Right atrium auricular region (tissue), 2 donors: ENCODE data around the gene AFDN. TPM values are rescaled to one million over a fixed set of nuclear protein-coding genes. Genes with fewer than 3 reads are reported as not detected.

Source experiments
- DNase-seq: peaks from one replicate; pipeline ENCODE4 v3.0.0-alpha.2; 2019; ENCODE audit warnings: low spot score
- H3K27ac ChIP-seq, 2 donors: fragments of 200-600 bp; sonication (generic); 1 replicate in 1 of 2; 2 replicates in 1 of 2; pipeline ENCODE4 v1.5.1; 2016 to 2019
- H3K27me3 ChIP-seq, 2 donors: fragments of 200-600 bp; sonication (generic); one replicate each; pipeline versions ENCODE4 v1.5.1 to v1.6.0; 2017 to 2019
- H3K36me3 ChIP-seq: fragments of 200-600 bp; sonication (generic); one replicate; pipeline ENCODE4 v1.5.1; 2016
- H3K4me1 ChIP-seq, 2 donors: fragments of 200-600 bp; sonication (generic); one replicate each; pipeline versions ENCODE4 v1.5.1 to v1.6.0; 2017 to 2019
- H3K4me3 ChIP-seq, 2 donors: fragments of 200-600 bp; sonication (generic); 1 replicate in 1 of 2; 2 replicates in 1 of 2; pipeline ENCODE4 v1.5.1; 2017 to 2019; ENCODE audit warnings: mild to moderate bottlenecking in 1 of 2, moderate library complexity in 1 of 2
- H3K9me3 ChIP-seq, 2 donors: fragments of 200-600 bp; sonication (generic); one replicate each; pipeline ENCODE4 v1.5.1; 2019
- total RNA-seq, 2 donors: library from RNA; depleted of rRNA; stranded (reverse); fragments of >200 nt; gene quantifications; one replicate each; pipeline ENCODE4 v1.1.0, GENCODE V29; 2016
- TF ChIP-seq, protein P1 (sequence below), 2 donors: fragments of 200-600 bp; sonication (generic); IDR thresholded peaks; one replicate each; pipeline ENCODE4 v1.5.1; 2019; ENCODE audit warnings: antibody characterized with exemption in 2 of 2

The AFDN gene
- total RNA-seq, 2 donors from 2014 or later, result 51.6 to 51.8 TPM

DNA sequence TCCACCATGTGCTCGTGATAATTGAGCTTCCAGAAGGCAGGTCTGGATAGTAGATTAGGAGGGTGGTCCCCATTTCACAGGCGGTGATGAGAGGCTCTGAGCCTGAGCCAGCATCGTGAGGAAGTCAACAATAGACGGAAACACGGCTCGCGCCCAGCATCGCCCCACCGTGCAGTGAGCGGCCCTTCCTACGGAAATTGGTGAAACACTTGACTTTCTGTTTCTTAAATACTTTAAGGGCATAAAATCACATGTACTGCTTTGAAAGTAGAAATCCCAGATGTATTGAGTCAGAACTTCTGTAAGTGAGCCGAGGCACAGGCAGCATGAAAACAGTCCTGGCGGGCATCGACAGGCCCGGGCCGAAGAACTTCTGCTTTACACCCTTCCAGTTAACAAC lies 166.5 kb downstream of the AFDN start:
- Histone ChIP-seq H3K4me3 (no peak overlapping the region), H3K36me3 (no peaks in the 10 kb centered on the region), H3K9me3 (no peaks in the 10 kb centered on the region), H3K4me1 (peaks cover 0 to 7% of the 10 kb centered on the region in 2 donors), H3K27ac (no peak overlapping the region), H3K27me3 (no peaks in the 10 kb centered on the region)
- TF ChIP-seq, protein P1, sequence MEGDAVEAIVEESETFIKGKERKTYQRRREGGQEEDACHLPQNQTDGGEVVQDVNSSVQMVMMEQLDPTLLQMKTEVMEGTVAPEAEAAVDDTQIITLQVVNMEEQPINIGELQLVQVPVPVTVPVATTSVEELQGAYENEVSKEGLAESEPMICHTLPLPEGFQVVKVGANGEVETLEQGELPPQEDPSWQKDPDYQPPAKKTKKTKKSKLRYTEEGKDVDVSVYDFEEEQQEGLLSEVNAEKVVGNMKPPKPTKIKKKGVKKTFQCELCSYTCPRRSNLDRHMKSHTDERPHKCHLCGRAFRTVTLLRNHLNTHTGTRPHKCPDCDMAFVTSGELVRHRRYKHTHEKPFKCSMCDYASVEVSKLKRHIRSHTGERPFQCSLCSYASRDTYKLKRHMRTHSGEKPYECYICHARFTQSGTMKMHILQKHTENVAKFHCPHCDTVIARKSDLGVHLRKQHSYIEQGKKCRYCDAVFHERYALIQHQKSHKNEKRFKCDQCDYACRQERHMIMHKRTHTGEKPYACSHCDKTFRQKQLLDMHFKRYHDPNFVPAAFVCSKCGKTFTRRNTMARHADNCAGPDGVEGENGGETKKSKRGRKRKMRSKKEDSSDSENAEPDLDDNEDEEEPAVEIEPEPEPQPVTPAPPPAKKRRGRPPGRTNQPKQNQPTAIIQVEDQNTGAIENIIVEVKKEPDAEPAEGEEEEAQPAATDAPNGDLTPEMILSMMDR (IDR thresholded peaks at IDR 0.05), result no peak
- peak; percentile 64 for DNase-seq

DNA sequence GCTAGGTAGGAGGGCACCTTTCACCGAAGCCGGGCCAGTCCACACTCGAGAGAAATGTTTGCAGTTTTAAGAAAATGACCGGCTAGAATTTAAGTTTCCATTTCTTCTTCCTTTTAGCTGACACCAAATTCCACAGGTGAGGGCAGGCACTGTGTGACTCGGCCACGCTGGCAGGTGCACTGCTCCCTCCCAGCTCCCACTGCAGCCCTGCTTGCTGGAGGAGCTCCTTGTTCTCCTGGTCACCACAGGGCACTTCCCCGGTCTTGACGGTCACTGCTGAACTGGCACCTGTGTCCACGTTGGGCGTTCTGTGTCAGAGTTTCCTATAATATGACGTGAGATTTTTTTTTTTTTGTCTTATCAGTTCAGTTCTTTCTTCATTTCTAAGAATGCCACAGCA lies 167.1 kb downstream of the AFDN start:
- Histone ChIP-seq H3K4me3 (no peak overlapping the region), H3K27ac (peak overlapping the region in 1 of 2 donors; percentile 29), H3K36me3 (no peaks in the 10 kb centered on the region), H3K27me3 (no peaks in the 10 kb centered on the region), H3K4me1 (peaks cover 0 to 7% of the 10 kb centered on the region in 2 donors), H3K9me3 (no peaks in the 10 kb centered on the region)
- TF ChIP-seq, protein P1 (IDR thresholded peaks at IDR 0.05), result no peak
- no peak for DNase-seq

DNA sequence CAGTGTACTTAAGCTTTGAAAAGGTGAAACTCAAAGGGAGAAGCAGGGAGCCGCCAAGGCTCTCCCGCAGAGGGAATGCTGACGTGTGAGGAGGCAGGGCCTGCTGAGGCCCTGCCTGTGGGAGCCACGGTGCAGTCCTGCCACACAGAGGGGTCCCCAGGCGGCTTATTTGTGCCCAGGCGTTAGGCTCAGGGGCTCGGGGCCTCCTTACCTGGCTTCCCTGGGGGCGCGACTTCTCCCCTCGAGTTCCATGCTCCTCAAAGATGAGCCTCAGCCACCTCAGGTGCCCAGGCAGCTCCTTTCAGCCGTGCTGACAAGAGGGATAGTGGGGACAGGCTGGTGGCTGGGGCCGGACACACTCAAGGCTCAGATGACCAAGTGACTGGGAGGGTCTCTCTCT lies 168.6 kb downstream of the AFDN start:
- Histone ChIP-seq H3K4me3 (no peak overlapping the region), H3K36me3 (no peaks in the 10 kb centered on the region), H3K27ac (no peak overlapping the region), H3K27me3 (no peaks in the 10 kb centered on the region), H3K4me1 (peaks cover 0 to 7% of the 10 kb centered on the region in 2 donors), H3K9me3 (no peaks in the 10 kb centered on the region)
- no peak for DNase-seq
- TF ChIP-seq, protein P1 (IDR thresholded peaks at IDR 0.05), result no peak

DNA sequence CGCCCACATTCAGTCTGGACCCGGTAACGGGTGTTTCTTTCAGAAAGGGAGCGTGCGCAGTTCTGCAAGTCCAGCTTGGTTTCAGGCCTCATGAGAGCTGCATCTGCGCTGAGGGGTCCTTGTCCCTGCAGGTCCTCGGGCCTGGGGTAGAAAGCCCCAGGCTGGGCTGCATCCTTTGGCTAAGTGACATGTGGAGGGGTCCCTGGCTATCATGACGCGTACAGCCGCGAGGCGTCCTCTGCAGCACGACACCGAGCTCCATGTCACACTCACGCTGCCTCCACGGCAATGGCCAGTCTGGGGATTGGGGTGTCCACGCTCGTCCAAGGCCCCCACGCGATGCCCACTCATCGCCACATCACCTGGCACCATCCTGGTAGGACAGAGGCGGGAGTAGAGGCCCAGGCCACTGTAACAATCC lies 169.0 kb downstream of the AFDN start:
- Histone ChIP-seq H3K36me3 (no peaks in the 10 kb centered on the region), H3K27me3 (no peaks in the 10 kb centered on the region), H3K9me3 (no peaks in the 10 kb centered on the region), H3K4me3 (no peak overlapping the region), H3K27ac (no peak overlapping the region), H3K4me1 (peaks cover 0 to 7% of the 10 kb centered on the region in 2 donors)
- TF ChIP-seq, protein P1 (IDR thresholded peaks at IDR 0.05), result no peak
- DNase-seq, result no peak

DNA sequence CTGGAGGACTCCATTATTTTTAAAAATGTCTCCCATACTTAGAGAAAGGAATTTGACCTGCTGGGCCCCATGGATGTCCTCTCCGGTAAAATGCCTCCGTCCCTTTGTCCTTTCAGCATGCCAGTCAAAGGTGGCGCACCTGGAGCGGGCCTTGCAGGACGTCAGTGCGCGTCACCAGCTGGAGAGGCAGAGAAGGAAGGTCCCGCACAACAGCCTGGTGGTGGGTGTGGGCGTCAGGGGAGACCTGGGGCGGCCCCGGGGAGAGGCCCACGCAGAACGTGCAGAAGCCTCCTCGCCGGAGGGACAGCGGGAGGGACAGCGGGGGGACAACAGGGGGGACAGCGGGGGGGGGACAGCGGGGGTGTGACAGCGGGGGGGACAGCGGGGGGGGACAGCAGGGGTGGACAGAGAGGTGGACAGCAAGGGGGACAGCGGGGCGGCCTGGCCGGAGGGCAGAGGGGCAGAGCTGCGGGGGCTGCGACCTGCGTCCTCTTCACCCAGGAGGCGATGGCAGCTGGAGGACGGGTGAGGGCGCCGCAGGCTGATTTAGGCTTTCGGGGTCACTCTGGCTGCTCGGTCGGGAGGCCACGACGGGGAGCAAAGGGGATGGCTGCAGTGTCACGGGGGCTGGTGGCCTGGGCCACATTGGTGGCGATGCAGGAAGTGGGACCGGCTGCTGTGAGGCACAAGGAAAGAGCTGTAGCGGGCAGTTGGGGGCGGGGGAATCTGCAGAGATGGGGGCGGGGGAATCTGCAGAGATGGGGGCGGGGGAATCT lies 169.9 kb downstream of the AFDN start:
- no peaks in the 10 kb centered on the region for H3K9me3 ChIP-seq
- TF ChIP-seq, protein P1 (IDR thresholded peaks at IDR 0.05), result no peak
- no peak for DNase-seq

More for the DNA sequence above, 169.9 kb downstream of the AFDN start:
- peaks cover 0 to 7% of the 10 kb centered on the region in 2 donors for H3K4me1 ChIP-seq
- no peak overlapping the region for H3K27ac ChIP-seq
- H3K27me3 ChIP-seq, result no peaks in the 10 kb centered on the region
- no peaks in the 10 kb centered on the region for H3K36me3 ChIP-seq
- H3K4me3 ChIP-seq, result no peak overlapping the region
